GM12878 (cell line): Measurements from ENCODE around the gene HNRNPLL. TPM values are rescaled to one million over a fixed set of nuclear protein-coding genes. Genes with fewer than 3 reads are reported as not detected.

Experiments used
- ATAC-seq: fragments of 200-7000 bp; cut with Tn5 transposase; 3 replicates; pipeline ENCODE4 v1.9.1; 2020; ENCODE audit warnings: mild to moderate bottlenecking, moderate library complexity
- BruUV-seq: library from RNA; stranded (reverse); fragments of 400-500 nt; replicated peaks from 2 replicates; lab custom pipeline; 2021; lab: Mats Ljungman, UMichigan
- CTCF ChIA-PET: fragments of 300-600 bp; sonication (Branson Sonifier 250); formaldehyde crosslinking; extraction: SDS; loops from one replicate; lab custom pipeline; 2021; ENCODE audit warnings: inconsistent platforms; lab: Yijun Ruan, JAX
- POLR2A ChIA-PET: fragments of 350-600 bp; formaldehyde crosslinking; extraction: SDS; loops from one replicate; lab custom pipeline; 2021; ENCODE audit warnings: inconsistent platforms; lab: Charles Lee
- RAD21 ChIA-PET: fragments of 300-600 bp; sonication (Branson Sonifier 250); formaldehyde crosslinking; loops from one replicate; lab custom pipeline; 2023; ENCODE audit warnings: antibody characterized with exemption; ENCODE audit not compliant: unreplicated experiment; lab: Charles Lee
- SMC1A ChIA-PET: fragments of 300-600 bp; sonication (Branson Sonifier 250); formaldehyde crosslinking; loops from one replicate; lab custom pipeline; 2023; ENCODE audit not compliant: unreplicated experiment, uncharacterized antibody; lab: Charles Lee
- DNase-seq: peaks from one replicate; pipeline ENCODE4 v3.0.0-alpha.2; 2011; ENCODE audit warnings: low read depth, low spot score
- FAIRE-seq: peaks from 3 replicates; lab custom pipeline; 2011; peaks lifted over from hg19 to GRCh38; lab: Jason Lieb, UNC
- H2AFZ ChIP-seq: 2 replicates; pipeline ENCODE4 v1.6.0; 2011; ENCODE audit warnings: low read depth, low read length, control low read depth; ENCODE audit not compliant: control insufficient read depth
- H3K27ac ChIP-seq: 2 replicates; pipeline ENCODE4 v1.5.1; 2011; ENCODE audit warnings: control low read depth; ENCODE audit not compliant: control insufficient read depth, insufficient read depth
- H3K27me3 ChIP-seq, 2 experiments: replicated peaks in 1 of 2; 2 replicates each; pipeline versions ENCODE4 v1.6.0 to v1.6.1; 2011; ENCODE audit warnings: low read length in 1 of 2; ENCODE audit not compliant: control insufficient read depth in 2 of 2, insufficient read depth in 2 of 2
- H3K36me3 ChIP-seq, 2 experiments: 2 replicates each; pipeline ENCODE4 v1.5.1; 2011; ENCODE audit warnings: low read length in 1 of 2; ENCODE audit not compliant: control insufficient read depth in 2 of 2, insufficient read depth in 2 of 2
- H3K4me1 ChIP-seq: 2 replicates; pipeline ENCODE4 v1.6.1; 2011; ENCODE audit warnings: mild to moderate bottlenecking, low read length, moderate library complexity, mixed read lengths; ENCODE audit not compliant: control insufficient read depth, insufficient read depth
- H3K4me2 ChIP-seq: 2 replicates; pipeline ENCODE4 v1.6.0; 2011; ENCODE audit warnings: control low read depth; ENCODE audit not compliant: control insufficient read depth, insufficient read depth
- H3K4me3 ChIP-seq: fragments of 200-600 bp; sonication (generic); 2 replicates; pipeline ENCODE4 v1.5.1; 2016
- H3K79me2 ChIP-seq: 2 replicates; pipeline ENCODE4 v1.6.0; 2011; ENCODE audit warnings: low read length; ENCODE audit not compliant: control insufficient read depth, insufficient read depth
- H3K9ac ChIP-seq: 2 replicates; pipeline ENCODE4 v1.8.0; 2011; ENCODE audit warnings: low read length, control low read depth, mixed read lengths; ENCODE audit not compliant: control insufficient read depth, insufficient read depth
- H3K9me3 ChIP-seq: replicated peaks from 3 replicates; pipeline ENCODE4 v1.5.1; 2011; ENCODE audit warnings: mild to moderate bottlenecking, low read length; ENCODE audit not compliant: control insufficient read depth, insufficient read depth
- H4K20me1 ChIP-seq: 2 replicates; pipeline ENCODE4 v1.6.0; 2011; ENCODE audit not compliant: control insufficient read depth, insufficient read depth
- FOS ChIP-seq: IDR thresholded peaks from 3 replicates; pipeline ENCODE4 v1.6.1; 2011; ENCODE audit warnings: borderline replicate concordance; ENCODE audit not compliant: insufficient read length; ENCODE audit errors: extremely low read depth
- POLR2AphosphoS5 ChIP-seq: IDR thresholded peaks from 2 replicates; pipeline ENCODE4 v1.6.1; 2011; ENCODE audit warnings: mild to moderate bottlenecking, low read length, inconsistent platforms
- TARDBP ChIP-seq: IDR thresholded peaks from 2 replicates; pipeline ENCODE4 v1.6.1; 2016; ENCODE audit warnings: borderline replicate concordance
- ZNF207 ChIP-seq: fragments of 450-650 bp; IDR thresholded peaks from 2 replicates; pipeline ENCODE4 v1.6.1; 2014; ENCODE audit warnings: antibody characterized with exemption, mild to moderate bottlenecking, borderline replicate concordance
- ZSCAN29 ChIP-seq: fragments of 450-650 bp; IDR thresholded peaks from 2 replicates; pipeline ENCODE4 v1.6.1; 2017; ENCODE audit warnings: mild to moderate bottlenecking, moderate library complexity
- WGBS: methylation state at CpG from one replicate; pipeline ENCODE4 v1.1.6; 2016; ENCODE audit warnings: low lambda C conversion rate; ENCODE audit not compliant: insufficient replicate concordance, insufficient coverage; ENCODE audit errors: missing lambda C conversion rate; 5-methylcytosine and 5-hydroxymethylcytosine counted together
- in situ Hi-C: fragments of 300-500 bp; cut with MboI; formaldehyde crosslinking; loops from 9 replicates; pipeline ENCODE4 v1.14.3; 2018; ENCODE audit warnings: mixed read lengths
- intact Hi-C: fragments of 100-400 bp; cut with micrococcal nuclease; formaldehyde crosslinking; loops from one replicate; pipeline ENCODE4 v1.14.2; 2022; ENCODE audit not compliant: unreplicated experiment
- polyA plus RNA-seq, 11 experiments: library from polyadenylated mRNA; depleted of rRNA in 4 of 11; unstranded in 6 of 11; stranded (reverse) in 5 of 11; fragments of >200 nt; fragmentation: Nextera tagmentation in 4 of 11; fragmentation: Illumina TruSeq in 1 of 11; extraction: Ambion mirVana in 4 of 11; extraction: Trizol in 1 of 11; gene quantifications; 1 replicate in 1 of 11; 2 replicates in 10 of 11; pipeline versions ENCODE4 v1.2.1 to v1.2.3, GENCODE V29; 2011 to 2016; ENCODE audit warnings: inconsistent platforms in 2 of 11, missing spikeins in 2 of 11, low read depth in 1 of 11
- total RNA-seq, 4 experiments: library from RNA; depleted of rRNA in 3 of 4; stranded (reverse); fragments of >200 nt in 3 of 4; fragmentation: Illumina TruSeq in 1 of 4; extraction: Trizol in 1 of 4; gene quantifications; 2 replicates each; pipeline versions ENCODE4 v1.2.1 to v1.2.3, GENCODE V29; 2013 to 2021
- TF ChIP-seq, protein P1 (sequence below): fragments of 450-650 bp; IDR thresholded peaks from 2 replicates; pipeline ENCODE4 v1.6.1; 2016; ENCODE audit warnings: mild to moderate bottlenecking

The HNRNPLL gene
- total and polyA plus RNA-seq, 10 of the 15 experiments (the other 5 are each of a cell fraction or from before 2014, with no cell fraction given): 0.98 to 27.1 (median 2.9) TPM

DNA sequence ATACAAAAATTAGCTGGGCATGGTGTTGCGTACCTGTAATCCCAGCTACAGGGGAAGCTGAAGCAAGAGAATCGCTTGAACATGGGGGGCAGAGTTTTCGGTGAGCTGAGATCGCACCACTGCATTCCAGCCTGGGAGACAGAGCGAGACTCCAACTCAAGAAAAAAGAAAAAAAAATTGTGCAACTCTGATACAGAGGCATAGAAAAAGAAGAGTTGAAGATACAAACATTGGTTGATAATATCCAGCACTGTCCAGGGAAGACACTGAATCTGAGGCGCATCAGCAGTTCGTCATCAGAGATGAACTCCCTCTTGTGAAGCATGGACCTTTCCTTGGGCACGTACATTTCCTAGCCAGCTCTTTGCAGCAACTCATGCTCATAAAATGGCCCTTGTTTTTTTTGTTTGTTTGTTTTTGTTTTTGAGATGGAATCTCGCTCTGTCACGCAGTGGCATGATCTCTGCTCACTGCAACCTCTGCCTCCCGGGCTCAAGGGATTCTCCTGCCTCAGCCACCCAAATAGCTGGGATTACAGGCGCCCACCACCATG, 46.5 kb upstream of the HNRNPLL start:
- H3K27me3 ChIP-seq: no peaks in the 10 kb centered on the region
- intact Hi-C loops: no loop called here
- WGBS: 61% methylated on average over 12 of the region's 12 CpGs
- FAIRE-seq (no peak), ATAC-seq (no peak), DNase-seq (no peak)
- H3K4me1 ChIP-seq: peaks cover 21% of the 10 kb centered on the region
- H3K79me2 ChIP-seq: no peaks in the 10 kb centered on the region
- H3K27ac ChIP-seq: no peak overlapping the region
- CTCF ChIA-PET: no interaction called here
- no peaks in the 10 kb centered on the region for H4K20me1 ChIP-seq
- H3K4me2 ChIP-seq: no peak overlapping the region
- RAD21 ChIA-PET: interaction anchor here (0.7 kb wide), 1 partner anchor 16 kb away, joined by 3 read pairs; no protein-coding TSS in a partner anchor
- no peaks in the 10 kb centered on the region for H3K36me3 ChIP-seq
- no TSS peak for BruUV-seq
- in situ Hi-C loops: no loop called here
- TF ChIP-seq ZNF207 (no peak), FOS (no peak), TARDBP (no peak), ZSCAN29 (no peak), POLR2AphosphoS5 (no peak)
- TF ChIP-seq, protein P1, sequence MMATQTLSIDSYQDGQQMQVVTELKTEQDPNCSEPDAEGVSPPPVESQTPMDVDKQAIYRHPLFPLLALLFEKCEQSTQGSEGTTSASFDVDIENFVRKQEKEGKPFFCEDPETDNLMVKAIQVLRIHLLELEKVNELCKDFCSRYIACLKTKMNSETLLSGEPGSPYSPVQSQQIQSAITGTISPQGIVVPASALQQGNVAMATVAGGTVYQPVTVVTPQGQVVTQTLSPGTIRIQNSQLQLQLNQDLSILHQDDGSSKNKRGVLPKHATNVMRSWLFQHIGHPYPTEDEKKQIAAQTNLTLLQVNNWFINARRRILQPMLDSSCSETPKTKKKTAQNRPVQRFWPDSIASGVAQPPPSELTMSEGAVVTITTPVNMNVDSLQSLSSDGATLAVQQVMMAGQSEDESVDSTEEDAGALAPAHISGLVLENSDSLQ: no peak
- H3K4me3 ChIP-seq: no peak overlapping the region
- SMC1A ChIA-PET: interaction anchor here (0.9 to 1.6 kb wide), 4 partner anchors 15 to 46 kb away, joined by 3 to 4 read pairs (median 3); no protein-coding TSS in a partner anchor
- POLR2A ChIA-PET: interaction anchor here (1.1 kb wide), 1 partner anchor 14 kb away, joined by 3 read pairs; no protein-coding TSS in a partner anchor
- H3K9me3 ChIP-seq: no peaks in the 10 kb centered on the region
- no peak overlapping the region for H3K9ac ChIP-seq
- H2AFZ ChIP-seq: no peak overlapping the region
